ENCODE measurements around the gene GNAT1. TPM values are rescaled to one million over a fixed set of nuclear protein-coding genes. Genes with fewer than 3 reads are reported as not detected.

GNAT1 gene
- polyA plus RNA-seq, 1 donor from 2014 or later = not detected

DNA sequence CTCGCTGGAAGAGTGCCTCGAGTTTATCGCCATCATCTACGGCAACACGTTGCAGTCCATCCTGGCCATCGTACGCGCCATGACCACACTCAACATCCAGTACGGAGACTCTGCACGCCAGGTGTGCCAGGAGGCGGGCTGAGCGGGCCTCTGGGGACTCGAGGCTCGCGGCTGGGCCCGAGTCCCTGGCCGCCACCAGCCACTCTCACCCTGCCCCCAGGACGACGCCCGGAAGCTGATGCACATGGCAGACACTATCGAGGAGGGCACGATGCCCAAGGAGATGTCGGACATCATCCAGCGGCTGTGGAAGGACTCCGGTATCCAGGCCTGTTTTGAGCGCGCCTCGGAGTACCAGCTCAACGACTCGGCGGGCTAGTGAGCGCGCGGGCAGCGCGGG is 1.9 kb downstream of the GNAT1 start:
- H3K36me3 ChIP-seq (ENCODE audit: insufficient read depth, low read length) = no peaks in the 10 kb centered on the region
- H4K20me1 ChIP-seq (ENCODE audit: insufficient read depth) = no peaks in the 10 kb centered on the region
- H3K79me2 ChIP-seq (replicated peaks; ENCODE audit: insufficient read depth, low read length) = no peaks in the 10 kb centered on the region
- no peak overlapping the region for H3K9ac ChIP-seq (ENCODE audit: low read length)
- H3K27ac ChIP-seq (ENCODE audit: low read length) = no peak overlapping the region
- H3F3A ChIP-seq (ENCODE audit: insufficient read depth, low read length, poor library complexity, severe bottlenecking) = no peaks in the 10 kb centered on the region
- H2AFZ ChIP-seq (ENCODE audit: low read depth, low read length) = no peak overlapping the region
- H3K9me2 ChIP-seq (ENCODE audit: insufficient read depth, low read length) = no peaks in the 10 kb centered on the region
- H3K4me2 ChIP-seq (ENCODE audit: low read length) = no peak overlapping the region
- H3K27me3 ChIP-seq (ENCODE audit: insufficient read depth, low read depth, low read length) = no peaks in the 10 kb centered on the region
- TF ChIP-seq MXI1 (conservative IDR thresholded peaks at IDR 0.05; ENCODE audit: poor library complexity, severe bottlenecking) (no peak), EZH2 (IDR thresholded peaks at IDR 0.05; ENCODE audit: borderline replicate concordance, insufficient read depth, low read length, poor library complexity, severe bottlenecking) (no peak), POLR2AphosphoS5 (IDR thresholded peaks at IDR 0.05) (no peak), EP300 (conservative IDR thresholded peaks at IDR 0.05; ENCODE audit: poor library complexity, severe bottlenecking) (no peak), RAD21 (conservative IDR thresholded peaks at IDR 0.05) (no peak), TAF1 (IDR thresholded peaks at IDR 0.05; ENCODE audit: low read depth) (no peak), SMC3 (conservative IDR thresholded peaks at IDR 0.05; ENCODE audit: poor library complexity) (no peak)
- TF ChIP-seq, protein P1, sequence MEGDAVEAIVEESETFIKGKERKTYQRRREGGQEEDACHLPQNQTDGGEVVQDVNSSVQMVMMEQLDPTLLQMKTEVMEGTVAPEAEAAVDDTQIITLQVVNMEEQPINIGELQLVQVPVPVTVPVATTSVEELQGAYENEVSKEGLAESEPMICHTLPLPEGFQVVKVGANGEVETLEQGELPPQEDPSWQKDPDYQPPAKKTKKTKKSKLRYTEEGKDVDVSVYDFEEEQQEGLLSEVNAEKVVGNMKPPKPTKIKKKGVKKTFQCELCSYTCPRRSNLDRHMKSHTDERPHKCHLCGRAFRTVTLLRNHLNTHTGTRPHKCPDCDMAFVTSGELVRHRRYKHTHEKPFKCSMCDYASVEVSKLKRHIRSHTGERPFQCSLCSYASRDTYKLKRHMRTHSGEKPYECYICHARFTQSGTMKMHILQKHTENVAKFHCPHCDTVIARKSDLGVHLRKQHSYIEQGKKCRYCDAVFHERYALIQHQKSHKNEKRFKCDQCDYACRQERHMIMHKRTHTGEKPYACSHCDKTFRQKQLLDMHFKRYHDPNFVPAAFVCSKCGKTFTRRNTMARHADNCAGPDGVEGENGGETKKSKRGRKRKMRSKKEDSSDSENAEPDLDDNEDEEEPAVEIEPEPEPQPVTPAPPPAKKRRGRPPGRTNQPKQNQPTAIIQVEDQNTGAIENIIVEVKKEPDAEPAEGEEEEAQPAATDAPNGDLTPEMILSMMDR (IDR thresholded peaks at IDR 0.05; ENCODE audit: poor library complexity, severe bottlenecking) = no peak
- TF ChIP-seq, protein P2, sequence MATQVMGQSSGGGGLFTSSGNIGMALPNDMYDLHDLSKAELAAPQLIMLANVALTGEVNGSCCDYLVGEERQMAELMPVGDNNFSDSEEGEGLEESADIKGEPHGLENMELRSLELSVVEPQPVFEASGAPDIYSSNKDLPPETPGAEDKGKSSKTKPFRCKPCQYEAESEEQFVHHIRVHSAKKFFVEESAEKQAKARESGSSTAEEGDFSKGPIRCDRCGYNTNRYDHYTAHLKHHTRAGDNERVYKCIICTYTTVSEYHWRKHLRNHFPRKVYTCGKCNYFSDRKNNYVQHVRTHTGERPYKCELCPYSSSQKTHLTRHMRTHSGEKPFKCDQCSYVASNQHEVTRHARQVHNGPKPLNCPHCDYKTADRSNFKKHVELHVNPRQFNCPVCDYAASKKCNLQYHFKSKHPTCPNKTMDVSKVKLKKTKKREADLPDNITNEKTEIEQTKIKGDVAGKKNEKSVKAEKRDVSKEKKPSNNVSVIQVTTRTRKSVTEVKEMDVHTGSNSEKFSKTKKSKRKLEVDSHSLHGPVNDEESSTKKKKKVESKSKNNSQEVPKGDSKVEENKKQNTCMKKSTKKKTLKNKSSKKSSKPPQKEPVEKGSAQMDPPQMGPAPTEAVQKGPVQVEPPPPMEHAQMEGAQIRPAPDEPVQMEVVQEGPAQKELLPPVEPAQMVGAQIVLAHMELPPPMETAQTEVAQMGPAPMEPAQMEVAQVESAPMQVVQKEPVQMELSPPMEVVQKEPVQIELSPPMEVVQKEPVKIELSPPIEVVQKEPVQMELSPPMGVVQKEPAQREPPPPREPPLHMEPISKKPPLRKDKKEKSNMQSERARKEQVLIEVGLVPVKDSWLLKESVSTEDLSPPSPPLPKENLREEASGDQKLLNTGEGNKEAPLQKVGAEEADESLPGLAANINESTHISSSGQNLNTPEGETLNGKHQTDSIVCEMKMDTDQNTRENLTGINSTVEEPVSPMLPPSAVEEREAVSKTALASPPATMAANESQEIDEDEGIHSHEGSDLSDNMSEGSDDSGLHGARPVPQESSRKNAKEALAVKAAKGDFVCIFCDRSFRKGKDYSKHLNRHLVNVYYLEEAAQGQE (IDR thresholded peaks at IDR 0.05; ENCODE audit: borderline replicate concordance) = no peak
- no peaks in the 10 kb centered on the region for H3K9me3 ChIP-seq (ENCODE audit: low read length)
- no peak overlapping the region for H3K4me3 ChIP-seq (ENCODE audit: low read length)

DNA sequence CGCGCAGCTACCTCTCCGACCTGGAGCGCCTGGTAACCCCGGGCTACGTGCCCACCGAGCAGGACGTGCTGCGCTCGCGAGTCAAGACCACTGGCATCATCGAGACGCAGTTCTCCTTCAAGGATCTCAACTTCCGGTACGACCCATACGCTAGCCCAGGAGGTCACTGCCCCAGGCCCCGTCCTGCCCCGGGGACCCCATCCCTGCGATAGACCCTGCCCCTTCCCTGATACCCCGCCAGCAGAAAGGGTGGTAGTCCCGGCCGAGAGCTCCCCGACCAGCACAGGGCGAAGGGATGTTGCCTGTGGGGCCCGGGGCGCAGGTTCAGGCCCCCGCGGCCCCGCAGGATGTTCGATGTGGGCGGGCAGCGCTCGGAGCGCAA is 2.3 kb downstream of the GNAT1 start:
- no peaks in the 10 kb centered on the region for H3K9me3 ChIP-seq (ENCODE audit: low read length)
- H3K27ac ChIP-seq (ENCODE audit: low read length) = no peak overlapping the region
- H3K4me3 ChIP-seq (ENCODE audit: low read length) = no peak overlapping the region
- no peaks in the 10 kb centered on the region for H3F3A ChIP-seq (ENCODE audit: insufficient read depth, low read length, poor library complexity, severe bottlenecking)
- no peak overlapping the region for H3K9ac ChIP-seq (ENCODE audit: low read length)
- no peaks in the 10 kb centered on the region for H3K79me2 ChIP-seq (replicated peaks; ENCODE audit: insufficient read depth, low read length)
- TF ChIP-seq EZH2 (IDR thresholded peaks at IDR 0.05; ENCODE audit: borderline replicate concordance, insufficient read depth, low read length, poor library complexity, severe bottlenecking) = no peak
- no peak overlapping the region for H3K4me2 ChIP-seq (ENCODE audit: low read length)
- H3K9me2 ChIP-seq (ENCODE audit: insufficient read depth, low read length) = no peaks in the 10 kb centered on the region
- H3K27me3 ChIP-seq (ENCODE audit: insufficient read depth, low read depth, low read length) = no peaks in the 10 kb centered on the region
- H4K20me1 ChIP-seq (ENCODE audit: insufficient read depth) = no peaks in the 10 kb centered on the region
- no peaks in the 10 kb centered on the region for H3K36me3 ChIP-seq (ENCODE audit: insufficient read depth, low read length)
- no peak overlapping the region for H2AFZ ChIP-seq (ENCODE audit: low read depth, low read length)
